RCC 7860 (cell line): ENCODE results near the gene ARHGAP1.
"Not testable (repeated sequence)": the region's sequence is repeated elsewhere in the genome, so short reads cannot be mapped to it uniquely, and the experiment has no call there.

ENCODE experiments used
- DNase-seq: peaks from one replicate; pipeline ENCODE4 v3.0.0-alpha.2; 2015; ENCODE audit warnings: low spot score
- FAIRE-seq: peaks from 2 replicates; lab custom pipeline; 2012; peaks lifted over from hg19 to GRCh38; lab: Jason Lieb, UNC

The ARHGAP1 gene

GRCh38 chr11:46675288-46675851, 25.0 kb downstream of the ARHGAP1 start:
- DNase-seq: no peak
- FAIRE-seq: no peak

- DNase-seq: no peak
- no peak for FAIRE-seq
These were observed 25.7 kb downstream of the ARHGAP1 start for GRCh38 chr11:46674463-46675287.

- FAIRE-seq: no peak
- DNase-seq: no peak
These were observed 26.5 kb downstream of the ARHGAP1 start for GRCh38 chr11:46673713-46674462.

GRCh38 chr11:46672381-46672839, 28.0 kb downstream of the ARHGAP1 start:
- no peak for DNase-seq
- FAIRE-seq: no peak

- FAIRE-seq (no peak), DNase-seq (no peak)
These were observed 28.5 kb downstream of the ARHGAP1 start for GRCh38 chr11:46671958-46672315.

GRCh38 chr11:46670521-46670920, 29.9 kb downstream of the ARHGAP1 start:
- DNase-seq, FAIRE-seq: not testable (repeated sequence)

- no peak for DNase-seq
- no peak for FAIRE-seq
These were observed 30.7 kb downstream of the ARHGAP1 start for GRCh38 chr11:46669711-46670139.

- FAIRE-seq (no peak), DNase-seq (no peak)
These were observed 31.8 kb downstream of the ARHGAP1 start for GRCh38 chr11:46668480-46669085.

GRCh38 chr11:46667043-46667481, 33.4 kb downstream of the ARHGAP1 start:
- FAIRE-seq (no peak), DNase-seq (no peak)

- no peak for DNase-seq
- FAIRE-seq: no peak
These were observed 33.9 kb downstream of the ARHGAP1 start for GRCh38 chr11:46666516-46666915.

GRCh38 chr11:46665356-46665755, 35.1 kb downstream of the ARHGAP1 start:
- DNase-seq (no peak), FAIRE-seq (no peak)

GRCh38 chr11:46664612-46665011, 35.8 kb downstream of the ARHGAP1 start:
- FAIRE-seq: no peak
- DNase-seq: no peak

- FAIRE-seq: no peak
- no peak for DNase-seq
These were observed 37.0 kb downstream of the ARHGAP1 start for GRCh38 chr11:46663277-46663940.

GRCh38 chr11:46662366-46662765, 38.1 kb downstream of the ARHGAP1 start:
- FAIRE-seq (no peak), DNase-seq (no peak)

GRCh38 chr11:46661836-46662235, 38.6 kb downstream of the ARHGAP1 start:
- DNase-seq: no peak
- FAIRE-seq: no peak

GRCh38 chr11:46659908-46660307, 40.5 kb downstream of the ARHGAP1 start:
- DNase-seq (no peak), FAIRE-seq (no peak)

- DNase-seq (no peak), FAIRE-seq (no peak)
These were observed 42.2 kb downstream of the ARHGAP1 start for GRCh38 chr11:46658259-46658658.

GRCh38 chr11:46657186-46657585, 43.2 kb downstream of the ARHGAP1 start:
- FAIRE-seq (no peak), DNase-seq (no peak)

- no peak for FAIRE-seq
- no peak for DNase-seq
These were observed 44.8 kb downstream of the ARHGAP1 start for GRCh38 chr11:46655631-46656030.

- DNase-seq: no peak
- no peak for FAIRE-seq
These were observed 51.2 kb downstream of the ARHGAP1 start for GRCh38 chr11:46649180-46649738.
